GM19025 (cell line): ENCODE results near the gene BIRC7.
"Not testable (repeated sequence)": the region's sequence is repeated elsewhere in the genome, so short reads cannot be mapped to it uniquely, and the experiment has no call there.

Experiments
- ATAC-seq: cut with Tn5 transposase; IDR thresholded peaks from one replicate; pipeline ENCODE4 v1.9.1; 2021; ENCODE audit warnings: mild to moderate bottlenecking, low read depth, moderate library complexity; ENCODE audit not compliant: unreplicated experiment

Gene BIRC7

GRCh38 chr20:63205896-63206295 is 29.8 kb upstream of the BIRC7 start:
- ATAC-seq = no peak

- ATAC-seq = no peak
Measured at GRCh38 chr20:63206878-63207277, 28.8 kb upstream of the BIRC7 start.

- no peak for ATAC-seq
Measured at GRCh38 chr20:63208346-63208909, 27.3 kb upstream of the BIRC7 start.

GRCh38 chr20:63210011-63210605 is 25.6 kb upstream of the BIRC7 start:
- ATAC-seq = no peak

- no peak for ATAC-seq
Measured at GRCh38 chr20:63212393-63212730, 23.3 kb upstream of the BIRC7 start.

- no peak for ATAC-seq
Measured at GRCh38 chr20:63212792-63213191, 22.9 kb upstream of the BIRC7 start.

GRCh38 chr20:63214514-63214913 is 21.2 kb upstream of the BIRC7 start:
- no peak for ATAC-seq

GRCh38 chr20:63215101-63216040 is 20.3 kb upstream of the BIRC7 start:
- no peak for ATAC-seq

- peak; percentile 80 for ATAC-seq
Measured at GRCh38 chr20:63216041-63216848, 19.5 kb upstream of the BIRC7 start, which contains the start of gene YTHDF1. YTHDF1 (minus strand) TSS chr20:63216131; CDS start chr20:63215892, 239 bp downstream.

GRCh38 chr20:63216849-63217471 is 18.7 kb upstream of the BIRC7 start:
- ATAC-seq = no peak

GRCh38 chr20:63217706-63218105 is 18.0 kb upstream of the BIRC7 start:
- ATAC-seq = no peak

GRCh38 chr20:63218701-63219446 is 16.8 kb upstream of the BIRC7 start:
- no peak for ATAC-seq

GRCh38 chr20:63219447-63219821 is 16.3 kb upstream of the BIRC7 start:
- no peak for ATAC-seq

GRCh38 chr20:63219866-63220521 is 15.7 kb upstream of the BIRC7 start:
- ATAC-seq = no peak

- ATAC-seq = no peak
Measured at GRCh38 chr20:63220696-63221399, 14.9 kb upstream of the BIRC7 start.

- ATAC-seq = not testable (repeated sequence)
Measured at GRCh38 chr20:63221400-63222053, 14.2 kb upstream of the BIRC7 start.

GRCh38 chr20:63222541-63222940 is 13.2 kb upstream of the BIRC7 start:
- ATAC-seq = no peak
